Activated T-helper 9 cell treated with anti-CD3 and anti-CD28 coated beads, Interleukin-2, amount 50 U/mL, for 16 hours (primary cell): Measurements from ENCODE around the gene AQP6.

Source experiments
- DNase-seq: peaks from one replicate; pipeline ENCODE4 v3.0.0-alpha.2; 2020; ENCODE audit warnings: low read depth

AQP6 gene

GRCh38 chr12:49942921-49943624 lies 29.7 kb upstream of the AQP6 start:
- DNase-seq: no peak

DNA sequence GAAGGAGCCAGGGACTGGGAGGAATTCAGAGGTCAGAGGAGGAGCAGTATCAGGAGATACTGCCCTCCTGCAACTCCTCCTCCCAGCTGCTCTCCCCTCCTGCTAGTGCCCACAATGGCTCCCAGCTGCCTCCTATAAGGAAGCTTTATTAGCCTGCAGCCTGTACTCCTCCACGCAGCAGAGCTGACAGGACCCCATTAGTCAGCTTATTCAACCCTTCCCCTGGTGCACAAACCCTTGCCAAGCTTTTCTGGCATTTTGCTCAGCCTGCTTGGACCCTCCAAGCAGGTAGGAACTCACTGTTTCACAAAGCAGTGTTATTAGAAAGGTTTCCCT lies 29.2 kb upstream of the AQP6 start:
- no peak for DNase-seq

GRCh38 chr12:49944046-49944445 lies 28.7 kb upstream of the AQP6 start:
- DNase-seq: no peak

DNA sequence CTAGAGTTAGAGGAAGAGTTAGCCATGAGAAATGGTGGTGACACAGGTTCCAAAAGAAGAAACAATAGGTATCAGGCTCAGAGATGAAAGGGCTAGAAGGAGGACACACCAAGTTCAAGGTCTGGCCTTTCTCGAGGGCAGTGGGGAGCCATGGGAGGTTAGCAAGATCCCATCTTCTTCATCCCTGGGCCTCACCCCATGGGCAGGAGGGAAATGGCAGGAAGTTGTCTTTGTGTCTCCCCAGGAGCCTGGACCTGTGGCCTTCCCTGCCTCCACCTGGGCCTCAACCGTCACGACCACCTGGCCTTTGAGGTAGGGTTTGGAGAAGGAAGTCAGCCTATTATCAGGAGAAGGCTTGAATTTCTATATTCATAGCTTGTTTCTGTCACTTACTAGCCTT lies 28.0 kb upstream of the AQP6 start:
- no peak for DNase-seq

DNA sequence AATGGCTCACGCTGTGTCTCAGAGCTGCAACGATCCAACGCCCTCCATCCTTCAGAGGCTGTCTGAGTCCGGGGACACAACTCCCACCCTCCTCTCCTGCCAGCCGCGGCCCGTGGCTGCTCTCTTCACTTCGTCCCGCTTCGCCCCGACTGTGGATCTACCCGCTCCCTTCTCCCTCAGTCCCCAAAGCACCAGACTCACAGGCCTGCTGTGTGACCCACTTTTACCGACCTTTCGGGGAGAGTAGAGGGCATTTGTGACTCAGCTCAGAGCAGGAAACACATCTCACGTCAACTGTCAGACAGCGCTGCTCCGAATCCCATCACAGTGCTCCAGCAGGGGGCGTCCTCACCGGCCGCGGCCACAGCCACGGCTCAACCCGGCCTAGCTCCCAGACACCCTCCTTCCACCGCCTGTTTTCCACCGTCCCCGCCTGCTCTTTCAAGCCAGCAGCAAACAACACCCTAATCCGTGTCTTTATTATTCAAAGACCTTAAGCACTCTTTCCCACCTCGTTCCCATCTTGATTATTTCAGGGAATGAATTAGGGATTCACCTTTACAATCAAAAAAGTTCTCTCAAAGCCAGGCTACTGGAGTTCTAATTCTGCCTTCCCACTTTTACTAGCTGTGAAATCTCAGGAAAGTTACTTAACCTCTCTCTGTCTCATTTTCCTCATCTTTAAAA lies 27.2 kb upstream of the AQP6 start:
- DNase-seq: peak; percentile 79

DNA sequence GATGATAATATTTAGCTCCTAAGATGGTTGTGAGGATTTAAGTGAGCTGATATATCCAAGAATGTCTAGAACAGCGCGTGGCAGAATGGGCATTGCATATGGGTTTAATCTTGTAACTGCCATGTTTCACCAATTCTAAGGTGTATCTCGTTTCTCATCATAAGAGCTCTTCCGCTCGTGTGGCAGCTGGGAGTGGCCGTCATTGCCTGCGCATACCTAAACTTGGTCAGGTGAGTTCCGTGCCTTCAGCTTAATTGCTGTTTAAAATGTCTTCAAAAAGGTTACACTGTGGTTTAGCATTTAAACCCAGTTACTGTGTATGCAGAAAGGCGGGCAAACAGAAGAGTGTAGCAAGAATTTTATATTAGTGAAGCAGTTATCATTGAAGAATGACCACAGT lies 26.7 kb upstream of the AQP6 start:
- no peak for DNase-seq

GRCh38 chr12:49946497-49946896 lies 26.2 kb upstream of the AQP6 start:
- DNase-seq: no peak

DNA sequence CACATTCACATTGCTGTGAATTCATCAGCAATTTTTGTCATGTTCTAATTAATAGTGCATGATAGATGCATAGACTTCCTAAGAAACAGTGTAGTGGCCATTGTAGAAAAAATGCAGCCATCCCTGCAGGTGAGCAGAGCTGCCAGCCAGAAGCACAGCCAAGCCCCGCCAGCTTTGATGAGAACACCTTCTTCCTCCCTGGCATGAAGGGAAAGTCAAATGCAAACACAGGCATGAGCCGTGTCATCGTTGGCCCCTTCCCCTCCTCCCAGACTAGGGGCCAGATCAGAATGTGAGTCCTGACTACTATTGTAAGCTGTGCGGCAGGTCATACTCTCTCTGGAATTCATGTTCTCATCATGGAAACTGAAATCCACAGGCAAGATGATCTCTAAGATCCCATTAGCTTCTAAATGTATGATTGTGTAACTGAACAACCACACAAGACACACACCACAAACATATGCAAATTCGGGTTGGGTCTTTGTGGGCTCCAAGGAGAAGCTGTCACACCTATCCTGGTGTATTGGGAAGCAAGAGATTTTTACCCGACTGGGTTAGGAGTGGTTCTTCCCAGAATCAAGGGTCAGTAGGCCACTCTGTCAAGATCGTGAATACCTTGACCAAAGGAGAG lies 25.0 kb upstream of the AQP6 start:
- DNase-seq: no peak

GRCh38 chr12:49948866-49949845 lies 23.6 kb upstream of the AQP6 start:
- DNase-seq: no peak

GRCh38 chr12:49949866-49950265 lies 22.9 kb upstream of the AQP6 start:
- no peak for DNase-seq

DNA sequence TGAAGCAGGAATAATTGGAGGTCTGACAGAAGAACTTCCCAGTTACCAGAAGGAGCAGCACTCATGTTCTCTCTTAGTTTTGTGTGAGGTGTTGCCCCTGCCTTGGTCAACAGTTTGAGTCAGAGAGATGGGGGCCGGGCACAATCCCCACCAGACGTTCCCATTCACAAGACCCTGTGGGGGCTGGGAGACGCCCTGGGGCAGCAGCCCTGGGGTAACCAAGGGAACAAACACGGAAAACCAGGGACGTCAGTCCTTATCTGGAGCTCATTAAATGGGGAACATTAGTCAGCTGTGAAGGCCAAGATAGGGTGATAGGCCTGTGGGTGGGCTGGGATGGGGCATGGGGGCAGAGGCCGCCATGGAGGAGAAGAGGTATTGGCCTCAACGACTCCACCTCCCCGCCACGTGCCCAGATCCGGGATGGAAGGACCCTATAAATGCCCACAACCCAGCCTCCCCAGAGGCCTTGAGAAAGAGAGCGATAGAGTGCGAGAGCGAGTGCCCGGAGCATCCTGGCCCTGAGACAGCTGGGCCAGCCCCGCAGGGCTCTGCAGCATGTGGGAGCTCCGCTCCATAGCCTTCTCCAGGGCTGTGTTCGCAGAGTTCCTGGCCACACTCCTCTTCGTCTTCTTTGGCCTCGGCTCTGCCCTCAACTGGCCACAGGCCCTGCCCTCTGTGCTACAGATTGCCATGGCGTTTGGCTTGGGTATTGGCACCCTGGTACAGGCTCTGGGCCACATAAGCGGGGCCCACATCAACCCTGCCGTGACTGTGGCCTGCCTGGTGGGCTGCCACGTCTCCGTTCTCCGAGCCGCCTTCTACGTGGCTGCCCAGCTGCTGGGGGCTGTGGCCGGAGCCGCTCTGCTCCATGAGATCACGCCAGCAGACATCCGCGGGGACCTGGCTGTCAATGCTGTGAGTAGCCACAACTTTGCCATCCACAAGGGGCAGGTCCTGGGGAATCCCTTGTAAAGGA lies 22.2 kb upstream of the AQP6 start, which contains the start of gene AQP2:
Gene AQP2, plus strand, starts transcription at position 465 of the 979 bp plus-strand sequence. Its CDS starts 94 bp downstream, at position 559.
- no peak for DNase-seq

DNA sequence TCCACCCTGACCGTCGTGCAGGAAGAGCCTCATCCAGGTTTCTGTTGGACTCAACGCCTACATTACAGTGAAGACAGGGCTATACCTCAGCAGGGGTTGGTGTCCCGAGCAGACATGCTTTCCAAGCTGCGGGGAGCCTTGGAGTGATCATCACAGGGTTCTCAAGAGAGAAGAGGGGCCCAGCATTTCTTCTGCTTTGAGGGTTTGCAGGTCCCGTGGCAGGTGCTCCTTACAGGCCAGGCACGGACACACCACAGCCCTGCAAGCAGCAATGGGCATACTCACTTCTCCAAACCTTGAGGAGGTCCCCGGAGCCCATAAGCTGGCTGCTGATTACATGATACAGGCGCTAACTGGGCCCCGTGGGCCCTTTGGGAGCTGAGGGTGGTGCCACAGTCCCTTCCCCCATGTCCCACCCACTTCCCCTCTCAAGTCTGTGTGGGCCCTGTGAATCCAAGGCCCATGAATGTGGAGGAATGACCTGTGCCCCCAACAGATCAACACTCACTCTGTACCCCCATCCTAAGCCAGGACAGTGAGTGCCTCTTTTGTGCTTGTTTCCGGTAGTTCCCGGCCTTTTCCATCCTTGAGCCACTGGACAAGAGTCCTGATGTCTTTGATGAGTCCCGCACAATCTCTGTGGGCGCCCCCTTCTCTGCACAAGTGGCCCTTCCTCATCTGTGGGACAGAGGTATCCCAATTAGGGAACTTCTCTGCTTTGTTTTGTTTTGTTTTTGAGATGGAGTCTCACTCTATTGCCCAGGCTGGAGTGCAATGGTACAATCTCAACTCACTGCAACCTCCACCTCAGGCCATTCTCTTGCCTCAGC lies 21.1 kb upstream of the AQP6 start:
- no peak for DNase-seq

DNA sequence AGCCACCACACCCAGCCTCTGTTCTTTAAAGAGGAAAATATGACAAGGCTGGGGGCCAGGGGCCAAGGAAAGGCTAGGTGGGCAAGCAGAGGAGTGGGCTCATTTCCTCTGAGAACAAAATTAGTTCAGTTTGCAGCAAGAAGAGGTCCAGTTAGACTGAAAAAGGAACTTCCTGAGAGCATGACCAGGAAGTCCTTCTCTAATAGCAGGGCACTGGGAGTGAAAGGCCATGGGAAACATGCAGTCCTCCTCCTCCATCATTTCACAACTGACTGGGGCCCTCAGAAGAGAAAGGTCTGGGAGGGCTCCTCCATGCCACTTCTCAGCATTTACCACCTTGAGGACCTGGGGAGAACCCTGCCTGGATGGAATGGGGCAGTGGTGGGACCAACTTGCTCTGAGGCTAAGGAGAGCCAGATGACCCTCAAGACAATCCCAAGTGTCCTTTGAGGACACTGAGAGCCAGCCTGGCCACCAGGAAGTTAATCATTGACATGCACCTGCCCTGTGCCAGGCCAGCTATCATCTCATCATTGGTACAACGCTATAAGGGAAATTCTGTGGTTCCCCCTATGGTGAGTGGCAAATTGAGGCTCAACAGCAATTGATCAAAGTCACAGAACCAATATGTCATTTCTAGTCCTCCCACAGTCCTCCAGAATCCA lies 20.2 kb upstream of the AQP6 start:
- DNase-seq: no peak

DNA sequence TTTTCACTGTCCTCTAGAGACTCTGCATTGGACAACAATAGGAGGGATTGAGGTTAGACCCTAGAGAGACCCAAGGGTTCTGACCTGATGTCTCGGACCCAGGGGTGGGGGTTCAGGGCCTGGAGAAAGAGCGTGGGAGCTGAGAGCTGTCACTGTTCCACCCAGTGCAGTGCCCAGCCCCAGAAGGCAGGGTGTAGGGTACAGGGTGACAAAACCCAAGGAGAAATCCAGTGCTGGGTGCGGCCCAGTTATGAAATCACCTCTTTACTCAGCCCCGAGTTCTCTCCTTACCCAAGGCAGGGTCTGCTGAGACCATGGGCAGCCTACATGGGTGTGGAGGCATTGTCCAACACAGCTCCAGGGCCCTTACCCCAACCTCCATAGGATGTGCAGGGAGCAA lies 19.6 kb upstream of the AQP6 start:
- DNase-seq: no peak

- DNase-seq: no peak
These were observed 18.5 kb upstream of the AQP6 start for GRCh38 chr12:49953961-49954846.

DNA sequence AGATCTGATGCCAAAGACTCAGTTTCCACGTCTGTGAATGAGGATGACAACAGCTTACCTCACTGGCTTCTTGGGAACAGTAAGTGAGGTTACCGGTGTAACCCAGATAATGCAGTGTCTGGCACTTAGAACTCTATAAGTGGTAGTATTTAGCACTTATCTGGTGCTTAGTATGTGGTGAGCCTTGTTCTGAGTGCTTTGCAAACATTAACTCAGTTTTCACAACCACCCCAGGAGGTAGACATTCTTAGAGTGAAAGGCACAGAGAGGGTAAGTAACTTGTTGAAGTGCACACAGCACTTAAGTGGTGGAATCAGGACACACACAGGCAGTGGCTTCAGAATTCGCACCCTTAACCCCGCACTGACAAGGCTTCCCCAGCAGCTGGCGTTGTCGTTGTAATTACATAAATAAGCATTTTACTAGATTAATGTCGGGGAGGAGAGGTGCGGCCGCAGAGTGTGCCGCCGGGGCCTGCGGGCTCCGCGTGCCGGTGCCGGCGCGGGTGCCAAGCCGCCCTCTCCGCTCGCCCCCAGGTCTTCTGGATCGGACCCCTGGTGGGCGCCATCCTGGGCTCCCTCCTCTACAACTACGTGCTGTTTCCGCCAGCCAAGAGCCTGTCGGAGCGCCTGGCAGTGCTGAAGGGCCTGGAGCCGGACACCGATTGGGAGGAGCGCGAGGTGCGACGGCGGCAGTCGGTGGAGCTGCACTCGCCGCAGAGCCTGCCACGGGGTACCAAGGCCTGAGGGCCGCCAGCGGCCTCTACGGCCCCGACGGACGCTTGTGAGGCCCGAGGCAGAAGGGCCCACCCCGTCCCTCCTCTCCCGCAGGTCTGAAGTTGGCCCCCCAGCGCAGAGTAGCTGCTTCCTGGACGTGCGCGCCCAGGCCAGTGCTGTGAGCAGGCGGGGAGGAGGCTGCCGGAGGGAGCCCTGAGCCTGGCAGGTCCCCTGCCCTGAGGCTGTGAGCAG lies 17.6 kb upstream of the AQP6 start:
- DNase-seq: no peak
